GDM1 (cell line): Measurements from ENCODE around the gene MDH2.
"Not testable (repeated sequence)": the region's sequence is repeated elsewhere in the genome, so short reads cannot be mapped to it uniquely, and the experiment has no call there.

Experiments used
- DNase-seq: peaks from one replicate; lab custom pipeline; 2025; lab: John Stamatoyannopoulos, UW

MDH2 gene

GRCh38 chr7:76072243-76073148 lies 24.6 kb downstream of the MDH2 start:
- no peak for DNase-seq

- DNase-seq: no peak
These were observed 25.6 kb downstream of the MDH2 start for GRCh38 chr7:76073335-76073990.

- DNase-seq: no peak
These were observed 26.5 kb downstream of the MDH2 start for GRCh38 chr7:76074306-76074971.

GRCh38 chr7:76074972-76075370 lies 27.1 kb downstream of the MDH2 start:
- DNase-seq: no peak

DNA sequence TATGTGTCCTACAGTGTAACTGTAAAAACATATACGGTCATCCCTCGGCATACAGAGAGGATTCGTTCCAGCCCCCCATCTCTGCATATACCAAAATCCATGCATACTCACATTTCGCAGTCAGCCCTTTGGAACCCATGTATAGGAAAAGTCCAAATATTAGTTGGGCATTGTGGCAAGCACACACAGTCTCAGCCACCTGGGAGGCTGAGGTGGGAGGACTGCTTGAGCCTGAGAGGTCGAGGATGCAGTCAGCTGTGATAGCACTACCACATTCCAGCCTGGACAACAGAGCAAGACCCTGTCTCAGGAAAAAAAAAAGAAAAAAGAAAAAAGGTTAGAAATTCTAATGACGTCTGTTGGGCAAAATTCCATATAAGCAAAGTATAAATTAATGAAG lies 29.1 kb downstream of the MDH2 start:
- no peak for DNase-seq

- no peak for DNase-seq
These were observed 29.5 kb downstream of the MDH2 start for GRCh38 chr7:76077435-76077834.

- DNase-seq: no peak
These were observed 32.3 kb downstream of the MDH2 start for GRCh38 chr7:76080204-76080603.

- DNase-seq: not testable (repeated sequence)
These were observed 36.2 kb downstream of the MDH2 start for GRCh38 chr7:76084115-76084514.

GRCh38 chr7:76086070-76086469 lies 38.2 kb downstream of the MDH2 start:
- DNase-seq: no peak

- DNase-seq: not testable (repeated sequence)
These were observed 39.5 kb downstream of the MDH2 start for GRCh38 chr7:76087362-76087791.

DNA sequence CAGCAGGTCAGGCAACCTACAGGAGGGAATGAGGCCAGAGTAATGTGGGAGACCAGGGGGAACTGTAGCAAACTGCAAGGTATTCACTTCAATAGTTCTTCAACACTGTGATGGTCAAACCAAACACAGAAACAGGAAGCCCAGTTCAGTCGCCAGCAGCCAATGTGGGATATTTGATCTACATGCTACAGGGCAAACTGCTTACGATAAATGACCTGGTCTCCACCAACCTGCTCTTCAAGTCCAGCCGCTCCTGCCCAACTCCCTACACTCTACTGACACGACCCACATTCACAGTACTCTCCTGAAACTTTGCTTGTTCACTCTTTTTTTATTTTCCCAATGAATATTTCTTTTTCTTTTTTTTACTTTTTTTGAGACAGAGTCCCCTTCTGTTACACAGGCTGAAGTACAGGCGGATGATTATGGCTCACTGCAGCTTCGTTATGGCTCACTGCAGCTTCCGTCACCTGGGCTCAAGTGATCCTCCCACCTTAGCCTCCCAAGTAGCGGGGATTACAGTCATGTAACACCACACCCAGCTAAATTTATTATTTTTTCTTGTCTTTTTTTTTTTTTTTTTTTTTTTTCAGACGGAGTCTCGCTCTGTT lies 42.1 kb downstream of the MDH2 start:
- no peak for DNase-seq

- no peak for DNase-seq
These were observed 43.6 kb downstream of the MDH2 start for GRCh38 chr7:76091506-76091905.

DNA sequence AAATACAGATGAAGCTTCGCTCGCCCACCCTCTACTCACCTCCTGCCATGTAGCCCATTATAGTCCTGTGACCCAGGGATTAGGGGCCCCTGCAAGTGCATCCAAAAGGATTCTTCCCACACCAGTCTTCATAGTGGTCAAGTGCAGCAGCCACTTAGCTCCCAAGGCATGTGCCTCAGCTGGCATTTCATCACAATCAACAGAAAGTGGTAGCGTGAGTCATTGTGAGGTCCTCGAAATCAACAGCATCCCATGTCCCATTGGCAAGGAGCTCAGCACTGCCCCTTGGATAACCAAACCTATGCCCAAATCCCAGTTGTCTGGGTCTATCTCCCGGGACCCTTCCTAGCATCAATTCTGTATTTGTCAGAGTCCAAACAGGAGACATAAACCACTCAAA lies 45.6 kb downstream of the MDH2 start:
- not testable (repeated sequence) for DNase-seq

DNA sequence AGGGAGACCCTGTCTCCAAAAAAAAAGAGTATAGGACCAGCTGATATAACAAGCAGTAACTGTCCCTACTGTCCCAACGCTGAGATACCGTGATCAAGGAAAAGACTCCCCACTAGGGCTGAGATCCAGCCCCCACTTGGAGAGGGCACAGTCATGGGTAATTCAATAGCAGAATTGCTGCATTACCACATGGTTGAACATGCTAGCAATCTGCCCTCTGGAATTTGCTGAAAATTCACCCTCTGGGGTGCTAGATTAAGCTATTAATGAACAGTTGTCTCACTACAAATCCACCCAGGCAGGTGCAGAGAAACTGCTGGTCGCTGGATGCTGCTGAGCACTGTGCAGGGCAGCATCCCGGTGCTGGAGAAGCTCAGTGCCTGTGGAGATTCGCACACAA lies 46.4 kb downstream of the MDH2 start:
- not testable (repeated sequence) for DNase-seq

DNA sequence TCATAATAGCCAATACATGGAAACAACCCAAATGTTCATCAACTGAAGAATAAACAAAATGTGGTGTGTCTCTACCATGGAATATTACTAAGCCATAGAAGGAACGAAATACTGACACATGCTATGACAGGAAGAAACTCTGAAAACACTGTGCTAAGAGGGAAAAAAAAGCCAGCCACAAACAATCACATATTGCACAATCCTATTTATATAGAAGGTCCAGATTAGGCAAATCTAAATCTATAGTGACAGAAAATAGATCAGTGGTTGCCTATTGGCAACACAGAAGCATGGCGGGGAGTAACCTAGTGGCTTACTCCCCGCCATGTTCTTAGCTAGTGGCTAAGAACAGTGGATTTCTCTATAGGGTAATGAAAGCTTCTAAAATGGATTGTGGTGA lies 48.0 kb downstream of the MDH2 start:
- DNase-seq: no peak

DNA sequence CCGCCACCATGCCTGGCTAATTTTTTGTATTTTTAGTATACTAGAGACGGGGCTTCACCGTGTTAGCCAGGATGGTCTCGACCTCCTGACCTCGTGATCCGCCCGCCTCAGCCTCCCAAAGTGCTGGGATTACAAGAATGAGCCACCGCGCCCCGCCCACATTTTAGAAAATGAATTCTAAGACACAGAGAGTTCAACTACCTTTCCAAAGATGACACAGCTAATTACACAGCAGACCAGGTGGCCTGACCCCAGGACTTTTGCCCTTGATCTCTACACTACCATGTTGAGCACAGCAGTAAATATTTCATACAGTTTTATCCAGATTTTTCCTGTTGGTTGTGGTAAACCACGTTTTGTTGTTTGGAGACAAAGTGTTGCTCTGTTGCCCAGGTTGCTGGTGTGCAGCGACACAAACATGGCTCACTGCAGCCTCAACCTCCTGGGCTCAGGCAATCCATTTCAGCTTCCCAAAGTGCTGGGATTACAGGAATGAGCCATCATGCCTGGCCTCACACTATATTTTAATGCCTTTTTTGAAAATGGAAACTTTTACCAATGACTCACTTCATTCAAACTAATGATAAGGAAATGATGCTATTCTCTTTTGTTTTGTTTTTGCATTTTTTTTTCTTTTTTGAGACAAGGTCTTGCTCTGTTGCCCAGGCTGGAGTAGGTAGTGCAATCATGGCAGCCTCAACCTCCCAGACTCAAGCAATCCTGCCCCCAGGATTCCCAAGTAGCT lies 54.0 kb downstream of the MDH2 start:
- not testable (repeated sequence) for DNase-seq

DNA sequence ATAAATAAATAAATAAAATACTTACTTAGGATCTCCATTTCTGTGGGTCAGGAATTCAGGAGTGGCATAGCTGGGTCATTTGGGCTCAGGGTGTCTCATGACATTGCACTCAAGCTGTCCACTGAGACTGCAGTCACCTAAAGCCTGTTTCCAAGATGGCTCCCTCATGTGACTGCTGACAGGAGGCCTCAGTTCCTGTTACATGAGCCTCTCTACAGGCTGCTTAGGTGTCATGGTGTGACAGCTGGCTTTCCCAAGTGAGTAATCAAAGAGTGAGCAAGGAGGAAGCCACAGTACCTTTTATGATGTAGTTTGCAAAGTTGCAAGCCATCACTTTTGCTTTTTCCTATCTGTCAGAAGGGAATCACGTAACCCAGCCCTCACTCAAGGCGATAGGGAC lies 55.9 kb downstream of the MDH2 start:
- DNase-seq: not testable (repeated sequence)

- not testable (repeated sequence) for DNase-seq
These were observed 58.2 kb downstream of the MDH2 start for GRCh38 chr7:76106130-76106529.

GRCh38 chr7:76106893-76107292 lies 59.0 kb downstream of the MDH2 start:
- DNase-seq: no peak

GRCh38 chr7:76108540-76109233 lies 60.8 kb downstream of the MDH2 start:
- DNase-seq: no peak

DNA sequence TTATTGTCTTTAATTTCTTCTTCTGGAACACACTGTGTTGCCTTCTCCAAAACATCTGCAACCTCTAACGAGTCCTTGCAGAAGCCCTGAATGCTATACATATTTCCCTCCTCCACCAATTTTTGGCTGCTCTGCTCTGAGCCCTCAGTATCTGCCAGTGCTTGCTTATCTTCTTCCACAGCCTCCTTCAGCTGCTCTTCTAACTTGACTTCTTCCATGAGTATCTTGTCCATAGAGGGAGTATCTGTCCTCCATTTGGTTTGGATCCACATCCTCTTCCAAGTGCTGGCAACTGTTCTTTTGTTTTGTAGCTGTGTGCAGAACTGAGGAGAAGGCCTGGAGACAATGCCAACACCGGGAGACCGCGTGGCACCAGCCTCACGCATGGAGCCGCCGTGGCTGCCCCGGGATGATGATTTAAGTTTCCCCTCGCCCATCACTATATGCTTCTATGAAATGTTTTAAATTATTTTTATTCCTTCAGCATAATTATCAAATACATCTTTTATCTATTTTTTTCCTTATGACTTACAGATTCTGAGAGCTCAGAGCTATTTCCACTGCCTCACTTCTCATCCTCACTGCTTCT lies 65.2 kb downstream of the MDH2 start:
- not testable (repeated sequence) for DNase-seq
